ENCODE results near the gene OXT.

OXT gene

GRCh38 chr20:3037654-3038053 lies 33.8 kb upstream of the OXT start:
- DNase-seq (ENCODE audit: low read depth, low spot score) = no peak
- in situ Hi-C loops (cut with HindIII; ENCODE audit: low sequenced_read_pairs) = no loop called here
- TF ChIP-seq CTCF (IDR thresholded peaks at IDR 0.05; ENCODE audit: low read depth, low read length) = no peak
- no peak overlapping the region for H3K4me3 ChIP-seq (ENCODE audit: low read depth, low read length)

GRCh38 chr20:3038454-3038853 lies 33.0 kb upstream of the OXT start:
- in situ Hi-C loops (cut with HindIII; ENCODE audit: low sequenced_read_pairs) = no loop called here
- no peak for TF ChIP-seq CTCF (IDR thresholded peaks at IDR 0.05; ENCODE audit: low read depth, low read length)

GRCh38 chr20:3039426-3039825 lies 32.0 kb upstream of the OXT start:
- no peak for DNase-seq (ENCODE audit: low read depth, low spot score)
- no peak for TF ChIP-seq CTCF (IDR thresholded peaks at IDR 0.05; ENCODE audit: low read depth, low read length)
- in situ Hi-C loops (cut with HindIII; ENCODE audit: low sequenced_read_pairs) = no loop called here
- no peak overlapping the region for H3K4me3 ChIP-seq (ENCODE audit: low read depth, low read length)

More at GRCh38 chr20:3038454-3038853, 33.0 kb upstream of the OXT start:
- H3K4me3 ChIP-seq (ENCODE audit: low read depth, low read length) = no peak overlapping the region
- no peak for DNase-seq (ENCODE audit: low read depth, low spot score)

DNA sequence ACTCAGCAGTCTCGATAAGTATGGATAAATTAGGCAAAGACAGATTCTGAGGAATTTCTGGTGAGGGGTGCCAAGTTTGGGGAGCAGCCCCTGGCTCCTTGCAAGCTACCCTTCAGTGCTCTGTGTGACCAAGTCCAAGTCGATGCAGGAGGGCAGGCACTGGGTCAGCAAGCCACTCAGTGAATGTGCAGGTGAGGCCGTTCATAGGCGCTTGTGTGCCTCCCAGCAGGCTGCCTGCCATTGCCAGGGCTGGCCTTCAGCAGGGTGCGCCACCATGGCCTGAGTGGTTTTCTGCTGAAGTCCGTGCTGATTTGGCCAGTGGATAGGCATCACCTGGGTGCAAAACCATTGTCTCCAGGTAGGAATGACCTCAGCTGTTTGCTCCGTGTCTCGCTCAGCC lies 31.3 kb upstream of the OXT start:
- no peak overlapping the region for H3K4me3 ChIP-seq (ENCODE audit: low read depth, low read length)
- DNase-seq (ENCODE audit: low read depth, low spot score) = no peak
- in situ Hi-C loops (cut with HindIII; ENCODE audit: low sequenced_read_pairs) = no loop called here
- TF ChIP-seq CTCF (IDR thresholded peaks at IDR 0.05; ENCODE audit: low read depth, low read length) = no peak

DNA sequence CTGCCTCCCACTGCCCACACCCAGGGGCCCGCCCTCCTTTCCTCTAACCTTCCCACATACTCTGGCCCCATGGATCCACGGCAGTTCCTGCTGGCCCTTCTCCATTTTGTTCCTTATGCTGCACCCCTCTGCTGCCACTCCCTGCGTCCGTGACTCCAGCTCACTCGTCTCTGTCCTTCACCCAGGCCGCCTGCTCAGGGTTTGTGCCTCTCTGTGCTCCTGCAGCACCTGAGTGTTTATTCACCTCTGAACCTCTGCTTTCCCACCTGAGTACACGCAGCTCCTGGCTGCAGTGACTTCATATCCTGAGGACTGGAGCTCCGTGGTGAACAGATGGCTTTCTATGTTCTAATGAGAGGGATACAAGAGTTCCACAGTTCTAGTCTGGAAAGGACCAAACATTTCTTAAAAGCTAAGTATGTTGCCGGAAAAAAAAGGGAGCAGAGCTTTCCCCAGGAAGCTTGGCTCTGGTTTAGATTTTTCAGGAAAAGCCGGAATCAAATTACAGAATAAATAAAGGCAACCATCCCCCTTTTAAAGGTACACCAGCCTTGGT lies 29.5 kb upstream of the OXT start:
- no peak for TF ChIP-seq CTCF (IDR thresholded peaks at IDR 0.05; ENCODE audit: low read depth, low read length)
- no peak overlapping the region for H3K4me3 ChIP-seq (ENCODE audit: low read depth, low read length)
- DNase-seq (ENCODE audit: low read depth, low spot score) = peak; percentile 7
- in situ Hi-C loops (cut with HindIII; ENCODE audit: low sequenced_read_pairs) = no loop called here

DNA sequence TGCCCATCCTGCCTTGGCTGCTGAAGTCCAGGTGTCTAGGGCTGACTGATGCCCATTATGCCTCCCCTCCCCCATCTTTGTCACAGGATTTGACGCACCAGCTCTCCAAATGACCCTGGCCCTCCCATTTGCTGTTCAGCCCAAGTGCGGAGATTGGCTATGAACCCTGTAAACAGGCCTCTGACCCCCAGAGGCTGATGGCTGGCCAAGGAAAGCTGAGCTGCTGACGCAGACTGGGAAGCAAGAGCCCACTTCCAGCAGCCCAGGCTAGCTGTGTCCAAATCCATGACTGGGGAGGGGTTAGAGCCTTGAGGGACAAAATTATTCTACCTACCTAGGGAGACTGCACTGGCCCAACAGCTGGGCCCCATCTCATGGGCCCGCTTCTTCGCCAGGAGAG lies 28.8 kb upstream of the OXT start:
- no peak for TF ChIP-seq CTCF (IDR thresholded peaks at IDR 0.05; ENCODE audit: low read depth, low read length)
- no peak overlapping the region for H3K4me3 ChIP-seq (ENCODE audit: low read depth, low read length)
- no peak for DNase-seq (ENCODE audit: low read depth, low spot score)
- in situ Hi-C loops (cut with HindIII; ENCODE audit: low sequenced_read_pairs) = no loop called here

DNA sequence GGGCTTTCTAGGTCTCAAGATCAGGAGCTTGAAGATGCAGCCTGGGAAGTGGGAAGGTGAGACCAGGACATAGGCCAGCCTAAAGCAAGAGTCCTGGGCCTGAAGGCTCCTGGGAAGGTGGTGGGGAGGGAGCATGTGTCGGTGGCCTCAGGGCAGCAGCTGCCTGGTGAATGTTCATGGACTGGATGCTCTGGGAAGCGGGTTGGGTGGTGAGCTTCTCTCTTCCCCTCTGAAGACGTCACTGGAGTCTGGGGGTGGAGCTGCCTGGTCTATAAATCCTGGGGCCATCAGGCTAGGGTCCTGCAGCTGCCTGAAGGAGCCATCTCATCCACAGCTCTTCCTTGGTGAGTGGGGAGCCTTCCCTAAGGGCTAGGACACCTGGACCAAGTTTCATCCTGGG lies 28.1 kb upstream of the OXT start, which contains the start of gene GNRH2:
GNRH2 (plus strand) TSS at position 301 of the 400 bp plus-strand sequence. CDS start 793 bp downstream, outside the sequence.
- DNase-seq (ENCODE audit: low read depth, low spot score) = no peak
- in situ Hi-C loops (cut with HindIII; ENCODE audit: low sequenced_read_pairs) = no loop called here
- TF ChIP-seq CTCF (IDR thresholded peaks at IDR 0.05; ENCODE audit: low read depth, low read length) = no peak

More for the DNA sequence above, 28.1 kb upstream of the OXT start, which contains the start of gene GNRH2:
- no peak within 1 kb of the TSS for H3K4me3 ChIP-seq (ENCODE audit: low read depth, low read length)

Measured in astrocyte of the spinal cord (primary cell).